Measurements from ENCODE around the gene PDE6A.
"Not testable (repeated sequence)": the region's sequence is repeated elsewhere in the genome, so short reads cannot be mapped to it uniquely, and the experiment has no call there.

PDE6A gene

DNA sequence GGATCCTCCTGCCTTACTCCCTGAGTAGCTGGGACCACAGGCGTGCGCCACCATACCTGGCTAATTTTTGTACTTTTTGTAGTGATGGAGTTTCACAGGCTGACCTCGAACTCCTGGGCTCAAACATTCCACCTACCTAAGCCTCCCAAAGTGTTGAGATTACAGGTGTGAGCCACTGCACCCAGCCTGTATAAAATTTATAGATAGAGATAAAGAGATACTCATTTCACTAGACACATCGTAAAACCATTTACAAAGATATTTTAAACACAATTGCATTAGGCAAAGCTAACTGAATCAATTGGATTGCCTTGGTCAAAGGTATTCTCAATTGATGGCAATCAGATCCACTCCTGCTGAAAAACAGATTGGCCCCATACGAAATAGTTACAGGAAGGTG lies 52.0 kb downstream of the PDE6A start:
- DNase-seq = no peak

- DNase-seq = no peak
These were observed 56.3 kb downstream of the PDE6A start for GRCh38 chr5:149888280-149888679.

DNA sequence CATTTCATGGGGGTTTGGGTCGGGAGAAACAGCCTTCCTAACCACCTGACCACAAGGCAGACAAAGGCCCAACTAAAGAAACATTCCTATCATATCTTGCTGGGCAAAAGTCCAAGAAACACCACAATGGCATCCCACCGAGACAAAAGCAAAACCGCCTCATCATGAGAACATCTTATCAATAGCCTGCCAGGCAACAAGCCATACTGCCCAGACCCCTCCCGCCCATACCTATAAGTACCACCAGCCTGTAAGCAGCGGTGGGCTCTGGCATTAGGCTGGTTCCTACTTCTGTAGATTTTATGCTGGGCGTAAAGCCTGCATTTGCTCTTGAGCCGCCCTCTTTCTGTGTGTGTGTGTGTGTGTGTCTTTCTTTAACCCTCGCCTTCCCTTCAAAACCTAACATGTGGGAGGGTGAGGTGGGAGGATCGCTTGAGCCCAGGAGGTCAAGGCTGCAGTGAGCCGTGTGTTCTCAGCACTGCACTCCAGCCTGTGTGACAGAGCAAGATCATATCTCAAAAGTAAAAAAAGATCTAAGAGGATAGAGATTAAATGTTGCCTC lies 56.9 kb downstream of the PDE6A start:
- DNase-seq = peak; percentile 60

DNA sequence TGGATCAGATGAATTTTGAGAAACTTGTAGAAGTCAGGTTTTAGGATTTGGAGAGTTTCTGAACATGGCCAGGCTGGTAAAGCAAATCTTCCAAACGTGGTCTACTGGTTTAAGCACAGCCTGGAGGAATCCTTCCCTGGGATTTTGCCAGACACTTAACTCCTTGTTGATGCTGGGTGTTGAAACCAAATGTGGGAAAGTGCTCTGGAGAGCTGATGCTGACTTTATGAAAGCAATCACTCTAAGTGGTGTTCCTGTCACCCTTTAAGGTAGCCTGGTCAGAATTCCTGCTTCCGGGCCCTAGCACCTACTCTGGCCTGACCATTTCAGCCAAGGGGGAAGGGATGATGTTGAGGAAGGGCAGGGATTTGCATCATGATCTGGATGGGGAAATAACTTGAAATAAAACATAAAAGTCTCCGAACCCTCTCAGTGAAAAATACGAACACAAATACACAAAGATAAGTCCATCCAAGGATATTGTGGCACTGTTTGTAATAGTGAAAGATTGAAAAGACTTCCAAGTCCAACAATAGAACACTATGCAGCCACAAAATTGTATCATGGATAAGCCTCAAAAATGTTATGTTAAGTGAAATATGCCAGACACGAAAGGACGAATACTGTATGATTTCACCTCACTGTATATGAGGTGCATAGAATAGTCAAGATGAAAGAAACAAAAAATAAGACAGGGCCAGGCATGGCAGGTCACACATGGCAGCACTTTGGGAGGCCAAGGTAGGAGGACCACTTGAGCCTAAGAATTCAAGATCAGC lies 57.7 kb downstream of the PDE6A start:
- DNase-seq = no peak

DNA sequence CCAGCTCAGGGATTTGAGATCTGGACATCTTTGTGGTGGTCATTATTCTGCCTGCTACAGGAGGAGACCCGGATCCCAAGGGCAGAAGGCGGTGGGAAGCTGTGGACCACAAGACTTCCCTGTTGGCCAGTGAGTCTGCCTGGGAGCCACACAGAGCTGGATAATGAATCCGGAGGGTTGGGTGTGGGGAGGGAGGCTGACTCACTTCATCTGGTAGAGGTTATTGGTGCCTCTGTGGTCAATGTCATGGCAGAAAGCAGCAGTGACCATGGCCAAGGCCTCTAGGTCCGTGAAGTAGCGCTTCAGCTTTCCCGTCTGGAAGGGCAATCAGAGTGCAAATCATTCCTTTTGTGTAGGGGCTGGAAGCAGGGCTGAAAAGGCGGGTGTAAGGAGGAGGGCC lies 58.5 kb downstream of the PDE6A start:
- no peak for DNase-seq

DNA sequence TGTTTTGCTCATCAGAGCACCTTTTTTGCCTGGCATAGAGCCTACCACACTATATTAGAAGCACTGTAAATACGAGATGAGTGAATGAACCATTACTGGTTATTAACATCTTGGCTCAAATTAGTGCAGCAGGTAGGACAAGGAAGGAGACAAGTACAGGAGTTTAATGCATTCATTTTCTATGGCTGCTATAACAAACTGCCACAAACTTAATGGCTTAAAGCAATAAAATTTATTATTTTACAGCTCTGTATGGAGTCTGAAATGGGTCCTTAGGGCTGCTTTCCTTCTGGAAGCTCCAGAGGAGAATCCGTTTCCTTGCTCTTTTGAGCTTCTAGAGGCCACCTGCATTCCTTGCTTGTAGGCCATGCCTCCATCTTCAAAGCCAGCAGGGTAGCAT lies 59.1 kb downstream of the PDE6A start:
- no peak for DNase-seq

- no peak for DNase-seq
These were observed 61.0 kb downstream of the PDE6A start for GRCh38 chr5:149883550-149883949.

DNA sequence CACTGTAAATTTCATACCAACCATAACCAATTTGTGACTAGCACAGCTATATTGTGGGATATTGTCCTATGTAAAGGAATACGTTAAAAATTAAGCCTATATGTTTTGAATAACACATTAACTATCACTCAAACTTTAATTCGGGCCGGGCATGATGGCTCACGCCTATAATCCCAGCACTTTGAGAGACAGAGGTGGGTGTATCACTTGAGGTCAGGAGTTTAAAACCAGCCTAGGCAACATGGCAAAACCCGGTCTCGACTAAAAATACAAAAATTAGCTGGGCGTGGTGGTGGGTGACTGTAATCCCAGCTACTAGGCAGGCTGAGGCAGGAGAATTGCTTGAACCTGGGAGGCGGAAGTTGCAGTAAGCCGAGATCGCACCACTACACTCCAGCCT lies 62.0 kb downstream of the PDE6A start:
- not testable (repeated sequence) for DNase-seq

DNA sequence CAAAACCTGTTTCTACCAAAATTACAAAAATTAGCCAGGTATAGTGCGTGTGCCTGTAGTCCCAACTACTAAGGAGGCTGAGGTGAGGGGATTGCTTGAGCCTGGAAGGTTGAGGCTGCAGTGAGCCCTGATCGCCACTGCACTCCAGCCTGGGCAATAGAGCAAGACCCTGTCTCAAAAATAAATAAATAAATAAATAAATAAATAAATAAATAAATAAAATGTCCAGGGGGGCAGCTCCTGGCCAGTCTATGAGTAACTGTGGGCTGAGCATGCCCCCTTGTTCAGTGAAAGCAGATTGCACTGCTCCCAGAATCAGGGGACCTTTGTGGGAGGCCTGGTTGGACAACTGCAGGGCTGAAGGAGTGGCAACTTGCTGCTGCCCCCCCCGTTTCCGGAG lies 62.7 kb downstream of the PDE6A start:
- no peak for DNase-seq

GRCh38 chr5:149881069-149881622 lies 63.4 kb downstream of the PDE6A start:
- no peak for DNase-seq

GRCh38 chr5:149879593-149879992 lies 65.0 kb downstream of the PDE6A start:
- DNase-seq = not testable (repeated sequence)

DNA sequence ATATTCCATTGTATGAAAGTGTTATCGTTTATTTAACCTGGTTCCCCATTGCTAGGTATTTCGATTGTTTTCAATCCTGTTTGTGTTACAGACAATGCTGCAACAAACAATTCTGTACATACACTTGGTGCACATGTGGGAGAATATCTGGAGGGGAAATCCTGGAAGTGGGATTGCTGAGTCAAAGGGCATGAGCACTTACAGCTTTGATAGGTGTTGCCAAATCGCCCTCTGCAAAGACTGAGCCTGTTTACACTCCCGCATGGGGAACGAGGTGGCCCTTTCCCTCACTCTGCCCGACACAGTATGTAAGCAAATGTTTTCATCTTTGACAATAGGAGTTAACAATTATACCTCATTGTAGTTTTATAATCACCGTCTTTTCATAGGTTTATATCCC lies 66.2 kb downstream of the PDE6A start:
- DNase-seq = no peak

DNA sequence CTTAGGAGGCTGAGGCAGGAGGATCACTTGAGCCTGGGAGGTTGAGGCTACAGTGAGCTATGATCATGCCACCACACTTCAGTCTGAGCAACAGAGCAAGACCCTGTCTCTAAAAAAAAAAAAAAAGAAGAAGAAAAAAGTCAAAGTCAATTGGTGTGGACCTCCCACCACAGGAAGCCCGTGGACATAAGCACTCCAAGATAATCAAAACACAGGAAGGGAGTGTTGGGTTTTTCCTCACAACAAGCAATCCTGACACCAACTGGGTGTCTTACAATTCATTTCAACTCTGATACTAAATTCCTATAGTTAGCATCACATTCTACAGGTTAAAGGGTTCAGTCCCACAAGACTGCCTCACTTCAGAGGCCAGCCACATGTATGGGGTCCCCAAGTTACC lies 70.7 kb downstream of the PDE6A start:
- DNase-seq = no peak

GRCh38 chr5:149872351-149873040 lies 72.1 kb downstream of the PDE6A start:
- no peak for DNase-seq

DNA sequence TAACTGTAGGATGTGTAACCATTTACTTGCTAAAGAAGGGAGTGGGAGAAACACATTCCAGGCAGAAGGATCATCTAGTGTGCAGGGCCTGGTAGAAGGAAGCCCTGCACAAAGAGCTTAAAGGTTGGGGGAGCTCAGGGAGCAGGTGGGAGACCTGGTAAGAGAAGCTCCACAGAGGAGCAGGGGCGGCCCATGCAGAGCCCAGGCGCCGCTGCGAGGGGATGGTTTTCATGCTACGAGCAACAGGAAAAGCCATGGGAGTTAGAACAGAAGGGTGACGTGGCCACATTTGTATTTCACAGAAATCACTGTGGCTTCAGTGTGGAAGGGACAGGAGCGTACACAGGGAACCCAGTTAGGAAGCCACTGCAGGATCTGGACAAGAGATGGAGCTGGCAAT lies 73.1 kb downstream of the PDE6A start:
- no peak for DNase-seq

DNA sequence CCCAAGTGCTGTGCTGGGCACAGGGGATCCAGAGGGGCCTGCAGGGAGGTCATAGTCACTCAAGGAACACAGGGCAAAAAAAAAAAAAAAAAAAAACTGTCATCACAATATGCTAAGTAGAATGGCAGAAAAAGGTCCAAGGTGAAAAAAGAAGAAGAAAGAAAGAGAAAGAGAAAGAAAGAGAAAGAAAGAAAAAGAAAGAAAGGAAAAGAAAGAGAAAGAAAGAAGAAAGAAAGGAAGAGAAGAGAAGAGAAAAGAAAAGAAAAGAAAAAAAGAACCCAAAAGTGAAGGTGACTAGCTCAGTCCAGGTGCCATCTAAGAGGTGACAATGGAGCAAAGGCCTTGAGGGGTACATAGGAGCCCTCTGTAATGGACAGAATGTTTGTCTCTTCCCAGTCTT lies 73.9 kb downstream of the PDE6A start:
- DNase-seq = no peak

GRCh38 chr5:149870232-149870631 lies 74.4 kb downstream of the PDE6A start:
- DNase-seq = no peak

DNA sequence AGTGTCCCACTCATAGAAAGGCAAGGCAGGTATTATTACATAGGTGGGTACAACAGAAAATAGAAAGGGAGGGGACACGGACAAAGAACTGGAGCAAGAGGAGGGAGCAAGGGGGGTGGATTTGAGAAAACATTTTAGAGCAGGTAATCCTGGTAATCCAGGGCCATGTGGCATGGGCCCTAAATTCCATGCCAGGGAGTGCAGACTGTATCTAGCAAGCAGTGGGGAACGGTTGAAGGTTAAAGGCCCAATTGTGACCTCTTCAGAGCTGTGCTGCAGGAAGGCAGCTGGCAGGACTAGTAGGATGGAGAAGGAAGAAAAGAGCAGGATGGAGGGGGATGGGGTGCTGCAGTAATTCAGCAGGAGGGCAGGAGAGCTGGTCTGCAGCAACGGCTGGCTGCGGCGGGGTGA lies 75.2 kb downstream of the PDE6A start:
- no peak for DNase-seq

- no peak for DNase-seq
These were observed 78.8 kb downstream of the PDE6A start for GRCh38 chr5:149865746-149866145.

DNA sequence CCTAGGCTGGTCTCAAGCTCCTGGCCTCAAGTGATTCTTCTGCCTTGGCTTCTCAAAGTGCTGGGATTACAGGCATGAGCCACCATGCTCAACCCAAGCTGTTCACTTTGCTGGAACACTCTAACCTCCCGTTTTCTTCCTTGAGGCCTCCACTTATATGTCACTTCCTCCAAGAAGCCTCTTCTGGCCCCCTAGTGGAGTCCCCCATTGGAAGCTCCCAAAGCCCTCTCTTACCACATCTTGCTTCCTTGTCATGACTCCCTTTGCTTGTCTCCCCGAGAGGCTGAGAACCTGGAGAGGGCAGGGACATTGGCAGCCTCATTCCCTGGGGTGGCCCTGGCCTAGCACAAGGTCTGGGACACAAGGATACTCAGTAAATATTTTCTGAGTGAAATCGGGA lies 80.8 kb downstream of the PDE6A start:
- DNase-seq = no peak

- no peak for DNase-seq
These were observed 81.4 kb downstream of the PDE6A start for GRCh38 chr5:149863176-149863575.

GRCh38 chr5:149860801-149861322 lies 83.7 kb downstream of the PDE6A start:
- no peak for DNase-seq

- no peak for DNase-seq
These were observed 84.8 kb downstream of the PDE6A start for GRCh38 chr5:149859746-149860145.

GRCh38 chr5:149858481-149858880 lies 86.1 kb downstream of the PDE6A start:
- not testable (repeated sequence) for DNase-seq
